GM21381 (cell line): ENCODE measurements around the gene PPFIBP1.
"Not testable (repeated sequence)": the region's sequence is repeated elsewhere in the genome, so short reads cannot be mapped to it uniquely, and the experiment has no call there.

Experiments used
- ATAC-seq: cut with Tn5 transposase; IDR thresholded peaks from one replicate; pipeline ENCODE4 v1.9.1; 2021; ENCODE audit warnings: mild to moderate bottlenecking, moderate library complexity; ENCODE audit not compliant: unreplicated experiment

PPFIBP1 gene

DNA sequence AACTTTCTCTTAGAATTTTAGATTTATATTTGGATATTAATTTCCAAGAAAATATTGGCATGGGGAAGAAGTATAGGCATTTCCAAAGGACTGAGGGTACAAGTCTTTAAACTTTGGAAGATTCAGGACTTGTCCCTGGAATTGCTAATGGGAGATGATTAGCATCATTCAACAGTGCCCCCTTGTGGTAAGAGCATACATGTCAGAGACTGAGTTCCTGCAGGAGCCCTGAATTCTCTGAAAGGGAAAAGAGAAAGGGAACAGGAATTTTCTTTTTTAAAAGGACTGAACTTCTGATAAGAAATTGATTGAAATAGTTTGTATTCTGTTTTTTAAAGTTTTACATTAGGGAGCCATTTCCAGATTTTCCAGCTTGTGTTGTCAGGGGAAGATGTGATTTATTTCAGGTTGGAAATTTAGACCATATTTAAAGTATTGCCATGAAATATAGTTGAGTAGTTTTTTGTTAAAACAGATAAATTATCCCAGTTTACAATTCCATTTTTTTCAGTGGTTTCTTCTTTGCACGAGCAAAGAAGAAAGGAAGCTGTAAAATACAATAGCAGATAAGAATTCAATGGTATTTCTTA is 128.3 kb downstream of the PPFIBP1 start:
- ATAC-seq: no peak

DNA sequence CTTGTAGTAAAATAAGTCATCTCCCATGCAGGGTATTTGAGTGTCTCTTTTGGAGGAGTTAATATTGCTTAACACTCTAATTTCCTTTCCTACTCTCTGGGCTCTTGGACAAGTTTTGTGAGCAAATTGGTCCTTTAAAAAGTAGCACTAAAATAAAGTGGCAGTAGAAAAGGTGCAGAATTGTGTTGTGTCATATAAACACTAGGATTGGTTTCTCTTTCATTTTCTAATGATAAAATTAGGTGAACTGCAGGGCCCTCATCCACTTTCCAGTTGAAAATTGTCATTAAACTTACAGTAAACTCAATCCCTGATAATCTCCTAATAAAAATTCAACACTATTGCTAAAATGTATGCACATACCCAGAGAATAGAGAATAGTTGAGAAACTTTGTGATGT is 129.7 kb downstream of the PPFIBP1 start:
- no peak for ATAC-seq

DNA sequence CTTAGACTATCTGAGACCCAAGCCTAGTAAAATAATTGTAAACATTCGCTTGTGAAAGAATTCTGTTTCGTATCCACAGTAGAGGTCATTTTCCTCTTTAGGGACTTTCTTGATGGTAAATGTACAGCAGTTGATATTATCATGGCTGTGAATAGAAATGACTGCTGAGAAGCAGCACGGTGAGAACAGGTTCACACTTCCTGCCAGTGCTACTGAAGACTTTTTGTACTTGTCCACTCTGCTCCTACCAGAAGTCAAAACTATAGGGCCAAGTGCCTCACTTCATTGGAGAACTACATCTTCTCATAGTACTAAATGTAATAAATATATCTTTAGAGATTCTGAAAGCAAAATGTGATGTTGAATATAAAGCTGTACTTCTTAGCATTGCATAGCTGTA is 131.5 kb downstream of the PPFIBP1 start:
- ATAC-seq: not testable (repeated sequence)

DNA sequence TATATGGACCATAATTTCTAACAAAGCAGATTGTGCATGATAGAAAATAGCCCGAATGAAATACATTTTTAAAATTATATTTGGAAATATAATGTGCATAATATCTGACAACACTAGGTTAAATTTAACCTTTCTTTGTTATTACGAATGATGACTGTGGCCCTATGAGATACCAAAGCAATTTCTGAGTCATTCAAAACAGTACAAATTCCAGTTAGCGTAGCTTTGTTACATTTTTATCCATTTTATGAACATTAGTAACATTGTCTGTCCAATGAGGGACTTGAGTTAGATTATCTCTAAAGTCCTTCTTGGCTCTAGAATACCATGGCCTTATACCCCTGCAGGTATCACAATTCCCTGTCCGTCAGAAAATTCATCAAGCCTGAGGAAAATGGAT is 133.3 kb downstream of the PPFIBP1 start:
- ATAC-seq: no peak

DNA sequence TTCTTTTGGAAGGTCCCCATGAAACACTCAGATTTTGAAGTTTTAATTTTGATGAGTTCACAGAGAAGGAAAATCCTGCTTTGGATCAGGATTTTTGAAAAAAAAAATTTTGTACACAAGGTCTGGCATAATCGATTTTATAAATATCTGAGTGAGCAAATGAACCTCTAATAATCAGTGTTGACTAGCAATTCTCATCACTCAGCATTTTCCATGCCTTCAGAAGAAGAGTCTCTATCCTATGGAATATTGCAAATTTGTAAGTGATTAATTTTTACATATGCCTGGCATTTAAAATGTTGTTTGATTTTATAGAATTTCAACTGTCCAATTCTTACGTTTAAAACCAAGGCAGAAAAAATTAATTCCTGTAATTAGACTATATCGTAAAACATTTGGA is 141.7 kb downstream of the PPFIBP1 start:
- ATAC-seq: no peak

DNA sequence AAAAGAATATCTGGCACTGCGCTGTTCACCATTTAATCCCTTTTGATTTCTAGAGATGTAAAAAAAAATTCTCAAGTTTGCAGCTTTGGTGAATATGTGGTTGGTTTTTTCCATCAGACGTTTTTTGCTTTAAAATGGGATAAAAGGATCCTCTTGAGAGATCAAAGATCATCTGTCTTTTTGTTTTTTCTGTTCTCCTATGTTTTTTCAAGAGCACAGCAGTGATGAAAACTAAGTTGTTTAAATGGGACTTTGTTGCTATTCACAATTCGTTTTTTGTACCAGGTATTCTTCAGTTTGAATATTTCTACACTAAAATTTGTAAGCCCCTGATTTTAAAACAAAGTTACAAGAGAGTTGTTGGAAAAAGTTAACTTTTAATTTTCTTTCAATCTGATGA is 142.5 kb downstream of the PPFIBP1 start:
- no peak for ATAC-seq

DNA sequence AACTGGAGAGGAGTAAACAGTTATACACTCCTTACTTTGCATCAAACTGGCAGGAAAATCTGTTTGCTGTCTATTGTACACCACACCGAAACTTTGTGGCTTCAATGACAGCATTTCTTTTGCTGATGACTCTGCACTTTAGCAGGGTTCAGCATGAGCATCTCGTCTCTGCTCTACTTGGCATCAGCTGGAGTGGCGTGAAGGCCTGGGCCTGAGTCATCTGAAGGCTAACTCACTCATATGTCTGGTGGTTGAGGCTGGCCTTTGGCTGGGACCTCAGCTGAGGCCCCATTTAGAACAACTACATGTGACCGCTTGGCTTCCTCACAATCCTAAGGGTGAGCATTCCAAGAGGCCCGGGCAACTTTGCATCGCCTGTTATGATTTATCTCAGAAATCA is 143.5 kb downstream of the PPFIBP1 start:
- ATAC-seq: no peak

DNA sequence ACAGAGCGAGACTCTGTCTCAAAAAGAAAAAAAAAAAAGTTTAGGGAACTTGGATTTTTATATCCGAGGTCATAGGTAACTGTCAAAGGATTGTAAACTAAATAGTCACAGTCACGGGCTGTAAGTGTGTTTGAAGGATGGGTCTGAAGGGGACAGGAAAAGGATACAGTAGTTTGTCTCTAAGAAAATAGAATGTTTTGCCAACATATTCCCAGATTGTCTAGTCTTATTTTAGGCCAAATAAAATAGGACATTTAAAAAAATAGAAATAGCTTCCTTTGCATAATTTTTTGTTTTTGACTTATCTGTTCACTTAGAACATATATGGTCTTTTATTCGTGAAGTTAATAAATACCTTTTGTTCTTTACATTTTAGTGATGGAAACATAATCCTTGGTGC is 148.0 kb downstream of the PPFIBP1 start:
- ATAC-seq: no peak

DNA sequence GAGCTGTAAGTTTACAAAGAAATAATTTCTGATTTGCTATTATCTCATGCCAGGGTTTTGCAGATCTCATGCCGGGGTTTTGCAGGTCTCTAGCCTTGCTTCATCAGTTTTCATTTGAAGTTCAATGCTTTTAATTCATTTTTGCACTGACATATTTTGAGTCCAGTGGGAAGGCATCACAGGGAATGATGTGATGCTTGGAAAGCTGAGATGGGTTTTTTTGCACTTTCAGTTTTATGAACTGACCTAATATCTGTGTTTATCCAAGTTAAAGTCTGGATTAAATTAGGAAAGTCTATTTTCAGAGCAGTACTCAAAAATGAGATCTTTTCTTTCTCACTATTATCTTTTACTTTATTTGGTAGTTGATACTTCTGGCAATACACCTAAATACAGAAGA is 148.6 kb downstream of the PPFIBP1 start:
- no peak for ATAC-seq

DNA sequence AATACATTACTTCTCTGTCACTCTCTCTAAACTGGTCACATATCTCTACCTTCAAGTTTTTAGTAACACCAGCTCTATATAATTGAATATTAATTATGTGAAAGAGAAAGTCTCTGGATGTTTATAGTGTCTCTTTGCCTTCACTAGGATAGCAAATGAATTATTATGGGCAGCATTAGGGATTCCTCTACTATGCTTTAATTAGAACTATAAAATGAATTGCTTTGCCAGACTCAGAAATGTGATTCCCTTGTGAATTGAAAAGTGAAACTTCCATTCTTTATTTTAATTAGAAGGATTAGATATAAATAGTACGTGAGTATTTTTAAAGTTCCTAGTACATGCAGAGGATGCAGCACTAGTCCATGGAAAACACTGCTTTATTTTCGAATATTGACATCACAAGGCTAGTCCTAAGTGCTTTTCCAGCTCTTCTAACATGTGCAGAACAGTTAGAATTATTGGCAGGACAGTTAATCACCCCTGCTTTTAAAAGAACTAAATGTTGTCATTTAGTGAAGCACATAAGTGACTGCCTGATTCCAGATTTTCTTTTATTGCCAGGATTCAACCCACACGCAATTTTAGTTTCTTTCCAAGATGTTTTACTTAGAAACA is 149.2 kb downstream of the PPFIBP1 start:
- no peak for ATAC-seq

DNA sequence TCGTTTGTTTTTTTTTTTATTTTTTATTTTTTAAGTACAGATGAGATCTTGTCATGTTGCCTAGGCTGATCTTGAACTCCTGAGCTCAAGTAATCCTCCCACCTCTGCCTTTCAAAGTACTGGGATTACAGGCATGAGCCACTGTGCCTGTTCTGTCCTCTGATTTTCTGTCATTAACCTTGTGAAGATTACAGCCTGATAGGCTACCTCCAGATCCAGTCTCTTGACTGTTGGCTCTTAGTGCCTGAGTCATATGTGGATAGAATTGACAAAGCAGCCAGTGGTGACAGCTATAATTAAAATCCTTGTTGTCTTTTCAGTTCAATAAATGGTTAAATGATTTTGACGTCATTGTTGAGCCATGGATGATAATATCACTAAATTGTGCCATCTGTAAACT is 151.0 kb downstream of the PPFIBP1 start:
- ATAC-seq: no peak

DNA sequence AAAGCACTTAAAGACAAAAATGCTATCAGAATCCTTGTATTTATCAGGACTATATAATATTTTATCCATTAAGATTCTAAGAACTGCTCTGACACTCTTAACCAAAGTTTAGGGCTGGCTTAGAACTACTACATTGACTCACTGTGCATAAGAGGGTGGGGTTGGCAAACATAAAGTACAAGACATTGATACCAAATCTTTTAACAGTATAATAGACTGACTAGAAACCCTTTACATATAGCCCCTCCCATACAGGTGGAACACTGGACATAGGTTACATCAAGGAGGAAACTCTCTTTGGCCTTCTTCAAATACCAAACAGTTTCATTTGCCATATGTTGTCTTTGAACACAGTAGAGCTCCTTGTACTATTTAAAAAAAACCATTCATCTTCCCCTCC is 156.6 kb downstream of the PPFIBP1 start:
- no peak for ATAC-seq

DNA sequence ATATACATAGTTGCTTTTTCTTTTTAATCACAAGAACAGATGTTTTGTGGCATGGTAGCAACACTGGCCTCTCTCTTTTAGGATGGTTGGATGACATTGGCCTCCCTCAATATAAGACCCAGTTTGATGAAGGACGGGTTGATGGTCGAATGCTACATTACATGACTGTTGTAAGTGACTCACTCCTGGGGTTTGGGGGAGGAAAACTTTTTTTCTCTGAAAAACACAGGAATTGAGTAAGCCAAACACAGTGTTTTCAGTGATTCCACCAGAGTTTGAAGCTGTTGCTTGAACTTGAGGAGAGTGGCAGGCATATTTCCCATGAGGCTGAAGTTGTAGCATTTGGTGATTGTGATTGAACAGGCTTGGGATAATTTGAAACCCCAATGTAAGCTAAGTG is 158.5 kb downstream of the PPFIBP1 start:
- ATAC-seq: no peak

DNA sequence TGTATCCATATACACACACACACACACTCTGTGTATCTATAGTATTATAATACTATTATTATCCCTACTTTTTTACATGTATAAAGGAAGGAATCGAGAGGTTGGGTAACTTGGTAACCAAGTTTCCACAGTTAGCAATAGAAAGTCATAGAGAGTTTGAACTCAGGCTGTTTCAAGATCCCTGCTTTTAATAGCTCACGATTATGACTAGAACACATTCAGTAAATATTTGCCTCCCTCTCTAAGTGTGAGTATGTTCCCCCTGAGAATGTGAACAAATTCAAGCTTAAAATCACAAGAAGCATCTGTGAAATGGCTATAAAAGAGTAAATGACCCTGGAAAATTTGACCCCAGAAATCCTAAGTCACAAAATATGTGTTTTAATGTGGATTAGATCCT is 161.3 kb downstream of the PPFIBP1 start:
- ATAC-seq: no peak

DNA sequence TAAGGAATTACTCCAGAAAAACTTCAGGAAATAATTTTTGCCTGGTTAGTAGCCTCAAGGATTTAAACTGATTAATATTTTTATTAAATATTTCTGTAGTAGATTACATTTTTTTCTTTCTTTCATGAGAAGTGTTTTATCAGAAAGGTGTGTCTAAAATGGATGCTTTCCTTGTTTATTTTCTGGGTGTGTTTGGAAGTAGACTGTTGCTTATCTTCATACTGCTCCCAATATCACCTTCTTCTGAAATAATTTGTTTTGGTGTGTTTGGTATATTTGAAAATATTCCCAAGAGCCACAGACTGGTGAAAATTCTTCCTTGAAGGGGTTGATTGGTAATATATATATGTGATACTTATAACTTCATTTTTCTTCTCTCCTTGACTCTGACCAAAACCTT is 162.1 kb downstream of the PPFIBP1 start:
- ATAC-seq: no peak

DNA sequence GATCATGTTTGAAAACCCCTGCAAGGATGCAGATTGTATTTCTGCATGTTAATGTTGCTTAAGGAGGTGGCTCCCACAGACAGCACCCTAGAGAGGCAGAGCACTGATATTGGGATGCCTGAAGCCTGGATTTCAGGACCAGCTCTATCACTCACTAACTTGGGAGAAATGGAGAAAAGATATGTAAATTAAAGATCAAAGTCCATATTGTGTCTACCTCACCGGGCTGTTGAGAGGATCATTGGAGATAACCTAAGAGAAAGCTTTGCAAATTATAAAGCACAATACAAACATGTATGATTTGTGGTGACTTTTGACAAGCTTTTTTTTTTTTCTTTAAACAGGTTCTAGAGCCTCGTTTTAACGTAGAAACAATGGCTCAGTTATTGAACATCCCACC is 164.7 kb downstream of the PPFIBP1 start:
- ATAC-seq: no peak

DNA sequence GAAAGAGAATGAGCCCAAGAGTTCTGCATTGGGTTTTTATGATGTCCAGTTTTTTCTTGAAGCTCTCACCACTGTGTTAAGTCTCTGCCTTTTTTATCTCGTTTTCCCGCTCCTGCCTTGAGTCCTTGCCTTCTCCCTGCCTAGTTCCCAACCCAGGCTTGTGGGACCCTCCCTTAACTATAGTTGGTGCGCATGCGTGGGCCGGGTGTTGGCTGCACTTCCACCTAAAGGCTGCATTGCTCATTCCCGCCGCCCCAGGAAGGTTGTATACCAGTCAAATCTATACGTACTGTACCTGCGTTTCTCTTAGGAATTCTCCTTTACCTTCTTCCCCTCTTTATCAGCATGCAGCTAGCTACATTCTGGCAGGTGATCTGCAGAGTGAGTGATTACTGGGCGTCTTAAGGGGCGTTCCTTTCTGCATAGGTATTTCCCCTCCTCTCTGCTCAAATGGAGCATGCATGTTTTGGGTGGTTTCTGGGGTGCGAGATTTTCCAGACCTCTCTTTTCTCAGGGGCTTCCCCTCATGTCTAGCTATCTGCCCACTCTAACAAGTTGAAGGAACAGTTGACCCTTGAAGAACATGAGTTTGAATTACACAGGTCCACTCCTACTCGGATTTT is 165.7 kb downstream of the PPFIBP1 start:
- ATAC-seq: no peak

DNA sequence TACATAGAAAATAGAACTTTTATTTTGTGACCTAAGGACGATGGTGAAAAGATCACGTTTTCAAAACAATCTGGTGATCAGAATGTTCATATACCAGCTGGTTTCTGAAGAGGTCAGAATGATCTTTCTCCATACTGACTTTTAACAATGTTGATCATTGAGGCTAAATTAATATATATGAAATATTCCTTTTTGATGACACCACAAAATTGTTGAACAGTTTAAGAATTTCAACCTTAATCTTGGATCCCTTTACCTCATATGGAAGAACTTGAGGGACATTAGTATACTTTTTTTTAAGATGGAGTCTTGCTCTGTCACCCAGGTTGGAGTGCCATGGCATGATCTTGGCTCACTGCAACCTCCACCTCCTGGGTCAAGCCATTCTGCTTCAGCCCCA is 169.4 kb downstream of the PPFIBP1 start:
- no peak for ATAC-seq

DNA sequence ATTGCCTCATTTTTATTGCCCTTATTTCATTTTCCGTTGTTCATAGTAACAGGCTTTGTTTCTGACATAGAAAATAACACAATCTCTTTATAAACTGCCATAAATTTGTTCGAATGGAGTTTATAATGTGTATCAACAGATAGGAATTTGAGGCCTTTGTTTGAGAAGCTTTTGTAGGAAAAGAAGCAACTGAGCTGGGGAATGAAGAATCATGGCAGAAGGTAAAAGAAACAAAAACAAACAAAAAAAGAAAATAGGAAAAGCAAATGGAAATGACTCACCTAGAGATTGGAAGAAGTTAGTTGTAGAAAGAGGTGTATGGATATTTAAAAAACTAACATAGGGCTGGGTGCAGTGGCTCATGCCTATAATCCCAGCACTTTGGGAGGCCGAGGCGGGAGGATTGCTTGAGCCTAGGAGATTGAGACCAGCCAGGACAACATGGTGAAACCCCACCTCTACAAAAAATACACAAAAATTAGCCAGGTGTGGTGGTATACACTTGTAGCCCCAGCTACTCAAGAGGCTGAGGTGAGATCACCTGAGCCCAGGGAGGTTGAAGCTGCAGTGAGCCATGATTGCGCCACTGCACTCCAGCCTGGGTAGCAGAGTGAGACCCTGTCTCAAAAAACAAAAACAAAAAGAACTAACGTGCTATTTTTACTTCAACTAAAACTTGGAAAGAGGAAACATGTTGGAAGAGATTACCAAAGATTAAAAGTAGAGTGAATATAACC is 171.7 kb downstream of the PPFIBP1 start:
- no peak for ATAC-seq

DNA sequence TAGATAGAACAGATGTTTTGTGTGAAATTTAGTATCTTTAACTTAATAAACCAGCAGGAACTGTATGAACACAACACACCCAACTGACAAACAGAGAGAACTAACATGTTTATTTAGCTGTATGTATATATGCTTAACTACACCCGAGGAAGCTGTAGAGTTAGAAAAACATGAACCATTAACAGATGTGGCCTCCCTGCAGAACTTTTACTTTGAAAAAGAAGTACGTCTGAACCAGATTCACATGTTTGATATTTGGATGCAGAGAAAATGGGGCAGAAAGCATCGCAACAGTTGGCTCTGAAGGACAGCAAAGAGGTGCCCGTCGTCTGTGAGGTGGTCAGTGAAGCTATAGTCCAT is 172.3 kb downstream of the PPFIBP1 start, which contains the start of gene REP15:
TSS of gene REP15 (plus strand) at position 155 of the 360 bp plus-strand sequence. CDS start at position 271, 116 bp downstream.
- ATAC-seq: no peak

DNA sequence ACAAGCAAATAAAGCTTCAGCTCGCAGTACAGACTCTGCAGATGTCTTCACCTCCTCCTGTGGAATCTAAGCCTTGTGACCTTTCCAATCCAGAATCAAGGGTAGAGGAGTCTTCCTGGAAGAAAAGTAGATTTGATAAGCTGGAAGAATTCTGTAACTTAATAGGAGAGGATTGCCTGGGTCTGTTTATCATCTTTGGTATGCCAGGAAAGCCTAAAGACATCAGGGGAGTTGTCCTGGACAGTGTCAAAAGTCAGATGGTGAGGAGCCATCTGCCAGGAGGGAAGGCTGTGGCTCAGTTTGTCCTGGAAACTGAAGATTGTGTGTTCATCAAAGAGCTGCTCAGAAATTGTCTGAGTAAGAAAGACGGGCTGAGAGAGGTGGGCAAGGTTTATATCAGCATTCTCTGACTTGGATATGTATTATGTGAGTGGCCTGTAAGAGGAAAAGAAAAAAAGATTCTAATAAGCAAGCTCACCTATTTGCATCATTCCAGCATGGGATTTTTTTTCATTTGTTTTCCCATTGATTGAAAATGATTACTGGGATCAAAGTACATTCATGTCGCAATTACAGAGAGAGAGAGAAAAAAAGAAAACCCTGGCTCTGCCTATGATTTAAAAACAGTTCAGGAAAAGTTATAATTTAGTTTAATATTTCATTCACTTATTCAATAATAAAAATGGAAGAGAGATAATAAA is 173.0 kb downstream of the PPFIBP1 start:
- ATAC-seq: no peak
